Heart left ventricle (tissue), 13 donors: ENCODE measurements around the gene SH3RF3.

ENCODE experiments used
- CTCF ChIP-seq, 12 donors: fragments of 200-600 bp; sonication (generic) in 4 of 12; IDR thresholded peaks; one replicate each; pipeline versions ENCODE4 v1.5.0 to v1.8.0; 2018 to 2022; ENCODE audit warnings: antibody characterized with exemption in 12 of 12, mild to moderate bottlenecking in 5 of 12
- POLR2A ChIP-seq, 2 donors: fragments of 450-650 bp; IDR thresholded peaks; one replicate each; pipeline ENCODE4 v1.6.1; 2017; ENCODE audit warnings: antibody characterized with exemption in 2 of 2, mild to moderate bottlenecking in 2 of 2, moderate library complexity in 2 of 2
- donor health status: ischemic (EF 13 %, LVEDD 7.1; RV severe dilation, severe dysfunction).
- donor health status: DM: no; HTN: yes; CAD: no.
- donor health status: DM: no; HTN: no; CAD: no.
- donor health status: ischemic (EF 25% LVEDD 6.9; RV normal size, moderate dysfunction).
- donor health status: ischemic (EF 25% LVEDD 5.7; RV mildly dilated, moderate dysfunction).
- donor health status: ischemic (EF 35%, LVEDD 5.7; RV mildly dilated, moderate dysfunction).
- donor health status: nonischemic (EF 11% LVEDD 7.7; RV severe dilation, severe dysfunction).
- donor health status: DM: yes; HTN: yes; CAD: no.
- donor health status: PGD.
- donor health status: ischemic (EF 29% LVEDD 5.4; RV normal size, mild dysfunction).
- donor health status: nonischemic (EF 23%, LVEDD 6.1; RV moderate dilation, normal function).

- TF ChIP-seq POLR2A (IDR thresholded peaks at IDR 0.05) (no peak), CTCF (IDR thresholded peaks at IDR 0.05) (no peak)
These were observed 7.5 kb downstream of the SH3RF3 start for GRCh38 chr2:109136542-109136941.
